ENCODE data around the gene ZNF526. TPM values are rescaled to one million over a fixed set of nuclear protein-coding genes. Genes with fewer than 3 reads are reported as not detected.

Gene ZNF526
- total RNA-seq, 1 donor from 2014 or later = 22.7 TPM

DNA sequence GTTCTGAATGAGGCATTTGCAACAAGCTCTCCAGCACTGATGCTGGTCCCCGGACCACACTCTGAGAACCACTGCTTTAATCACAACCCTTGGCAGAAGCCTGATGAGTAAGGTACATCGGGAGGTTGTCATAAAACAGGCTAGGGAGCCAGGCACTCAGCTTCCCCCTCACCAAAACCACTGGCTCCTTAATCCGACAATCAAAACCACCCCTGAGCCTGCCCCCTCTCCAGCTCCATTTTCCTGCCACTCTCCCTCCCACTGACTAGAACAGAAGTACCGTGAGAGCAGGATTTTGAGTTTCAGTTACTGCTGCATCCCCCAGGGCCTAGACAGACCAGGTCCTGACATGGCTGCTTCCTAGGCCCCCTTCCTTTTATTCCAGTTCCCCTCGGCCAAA, 15.1 kb downstream of the ZNF526 start:
- Mint-ChIP-seq H3K4me3 (no peak overlapping the region), H3K27me3 (no peaks in the 10 kb centered on the region), H3K4me1 (peaks cover 12% of the 10 kb centered on the region), H3K9me3 (no peaks in the 10 kb centered on the region), H3K36me3 (ENCODE audit: low read depth) (peaks cover 80% of the 10 kb centered on the region), H3K27ac (no peak overlapping the region)
- ATAC-seq (ENCODE audit: low read depth) = no peak
- CTCF ChIA-PET = no interaction called here
- TF ChIP-seq CTCF (IDR thresholded peaks at IDR 0.05) = no peak
- POLR2A ChIA-PET = interaction anchor here (0.8 kb wide), 1 partner anchor 18 kb away, joined by 3 read pairs; the partner anchor contains the start of gene DEDD2
- DNase-seq = no peak
- intact Hi-C loops (cut with micrococcal nuclease) = no loop called here

DNA sequence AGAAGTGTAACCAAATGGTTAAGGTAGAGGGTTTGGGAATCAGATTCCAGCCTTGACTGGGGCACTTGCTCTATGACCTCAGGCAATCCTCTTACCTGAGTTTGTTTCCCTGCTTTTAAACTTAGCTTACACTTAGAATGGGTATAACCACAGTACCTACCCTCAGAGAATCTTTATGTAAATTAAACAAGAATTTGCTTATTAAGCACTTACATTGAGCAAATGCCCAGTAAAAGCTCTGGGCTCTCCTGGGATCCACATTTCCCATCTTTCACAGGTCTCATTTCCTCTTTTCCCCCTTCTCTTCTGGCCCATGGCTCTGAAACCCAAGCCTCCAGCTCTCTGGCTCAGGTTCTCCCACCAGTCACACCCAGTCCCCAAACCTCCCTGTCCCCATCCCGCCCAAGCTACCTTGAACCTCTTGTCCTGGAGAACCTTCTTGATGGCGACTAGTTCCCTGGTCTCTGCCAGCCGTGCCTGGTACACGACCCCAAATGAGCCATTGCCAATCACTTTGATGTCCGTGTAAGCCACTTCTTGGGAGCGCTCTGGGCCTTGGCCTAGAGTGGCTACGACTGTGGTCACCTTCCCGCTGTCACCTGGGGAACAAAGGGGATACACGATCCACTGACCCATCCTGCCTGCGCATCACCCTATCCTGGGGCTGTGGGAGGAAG, 19.6 kb downstream of the ZNF526 start:
- H3K4me1 Mint-ChIP-seq = peaks cover 42% of the 10 kb centered on the region
- DNase-seq (no peak), ATAC-seq (ENCODE audit: low read depth) (no peak)
- H3K27me3 Mint-ChIP-seq = no peaks in the 10 kb centered on the region
- TF ChIP-seq CTCF (IDR thresholded peaks at IDR 0.05) = no peak
- no peak overlapping the region for H3K27ac Mint-ChIP-seq
- intact Hi-C loops (cut with micrococcal nuclease) = no loop called here
- CTCF ChIA-PET = interaction anchor here (1.2 kb wide), 1 partner anchor 40 kb away, joined by 3 read pairs; no protein-coding TSS in a partner anchor
- peaks cover 58% of the 10 kb centered on the region for H3K36me3 Mint-ChIP-seq (ENCODE audit: low read depth)
- H3K9me3 Mint-ChIP-seq = no peaks in the 10 kb centered on the region
- POLR2A ChIA-PET = interaction anchor here (0.5 to 1.9 kb wide), 3 partner anchors 20 to 151 kb away, joined by 3 to 17 read pairs (median 8); partner anchors contain the start of genes DEDD2 and ZNF526
- no peak overlapping the region for H3K4me3 Mint-ChIP-seq

DNA sequence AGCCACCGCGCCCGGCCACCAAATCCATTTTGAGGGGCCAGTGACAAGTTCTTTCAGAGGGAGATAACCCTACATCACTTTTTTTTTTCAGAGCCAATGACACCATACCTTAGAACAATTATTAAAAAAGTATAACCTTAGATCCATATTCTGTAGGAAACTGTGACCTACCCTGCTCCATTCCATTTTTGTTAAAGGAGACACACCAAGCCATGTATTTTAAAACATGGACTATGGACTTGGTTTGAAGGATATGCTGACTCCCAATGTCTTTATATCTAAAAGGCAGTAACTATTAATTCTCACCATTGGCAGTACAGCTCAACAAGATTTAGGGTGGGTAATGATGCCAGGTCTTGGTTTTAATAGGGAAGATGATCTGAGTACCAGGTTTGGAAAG, 21.2 kb downstream of the ZNF526 start:
- Mint-ChIP-seq H3K4me1 (peaks cover 50% of the 10 kb centered on the region), H3K36me3 (ENCODE audit: low read depth) (peaks cover 43% of the 10 kb centered on the region), H3K9me3 (no peaks in the 10 kb centered on the region), H3K27me3 (no peaks in the 10 kb centered on the region), H3K4me3 (peak overlapping the region; percentile 86), H3K27ac (no peak overlapping the region)
- intact Hi-C loops (cut with micrococcal nuclease) = no loop called here
- ATAC-seq (ENCODE audit: low read depth) = no peak
- DNase-seq = no peak
- TF ChIP-seq CTCF (IDR thresholded peaks at IDR 0.05) = no peak
- ChIA-PET POLR2A (interaction anchor here (0.8 to 7.2 kb wide), 6 partner anchors 21 to 118 kb away, joined by 3 to 68 read pairs (median 16); partner anchors contain the start of gene DEDD2), CTCF (interaction anchor here (1.4 to 4.0 kb wide), 2 partner anchors 21 to 38 kb away, joined by 3 to 26 read pairs; partner anchors contain the start of gene ZNF526)

- DNase-seq (no peak), ATAC-seq (ENCODE audit: low read depth) (no peak)
- no peak for TF ChIP-seq CTCF (IDR thresholded peaks at IDR 0.05)
- peaks cover 36% of the 10 kb centered on the region for H3K36me3 Mint-ChIP-seq (ENCODE audit: low read depth)
- H3K9me3 Mint-ChIP-seq = no peaks in the 10 kb centered on the region
- intact Hi-C loops (cut with micrococcal nuclease) = loop anchor here (1.0 to 2.0 kb wide), 9 partner anchors 25 to 181 kb away; partner anchors contain the start of genes DEDD2, MEGF8, PAFAH1B3 and PRR19
- POLR2A ChIA-PET = interaction anchor here (0.6 to 7.2 kb wide), 19 partner anchors 8 to 382 kb away, joined by 3 to 68 read pairs (median 8); partner anchors contain the start of genes CIC, DEDD2, MEGF8 and RPS19
- no peaks in the 10 kb centered on the region for H3K27me3 Mint-ChIP-seq
- H3K4me3 Mint-ChIP-seq = peak overlapping the region; percentile 86
- peak overlapping the region; percentile 79 for H3K27ac Mint-ChIP-seq
- H3K4me1 Mint-ChIP-seq = peaks cover 56% of the 10 kb centered on the region
- CTCF ChIA-PET = interaction anchor here (1.4 to 4.0 kb wide), 4 partner anchors 21 to 109 kb away, joined by 3 to 26 read pairs (median 8); partner anchors contain the start of genes DEDD2, POU2F2 and ZNF526
Observed at GRCh38 chr19:42242069-42242511, 22.0 kb downstream of the ZNF526 start.
